ENCODE results near the gene JMJD1C.
"Not testable (repeated sequence)": the region's sequence is repeated elsewhere in the genome, so short reads cannot be mapped to it uniquely, and the experiment has no call there.

The JMJD1C gene, protein sequence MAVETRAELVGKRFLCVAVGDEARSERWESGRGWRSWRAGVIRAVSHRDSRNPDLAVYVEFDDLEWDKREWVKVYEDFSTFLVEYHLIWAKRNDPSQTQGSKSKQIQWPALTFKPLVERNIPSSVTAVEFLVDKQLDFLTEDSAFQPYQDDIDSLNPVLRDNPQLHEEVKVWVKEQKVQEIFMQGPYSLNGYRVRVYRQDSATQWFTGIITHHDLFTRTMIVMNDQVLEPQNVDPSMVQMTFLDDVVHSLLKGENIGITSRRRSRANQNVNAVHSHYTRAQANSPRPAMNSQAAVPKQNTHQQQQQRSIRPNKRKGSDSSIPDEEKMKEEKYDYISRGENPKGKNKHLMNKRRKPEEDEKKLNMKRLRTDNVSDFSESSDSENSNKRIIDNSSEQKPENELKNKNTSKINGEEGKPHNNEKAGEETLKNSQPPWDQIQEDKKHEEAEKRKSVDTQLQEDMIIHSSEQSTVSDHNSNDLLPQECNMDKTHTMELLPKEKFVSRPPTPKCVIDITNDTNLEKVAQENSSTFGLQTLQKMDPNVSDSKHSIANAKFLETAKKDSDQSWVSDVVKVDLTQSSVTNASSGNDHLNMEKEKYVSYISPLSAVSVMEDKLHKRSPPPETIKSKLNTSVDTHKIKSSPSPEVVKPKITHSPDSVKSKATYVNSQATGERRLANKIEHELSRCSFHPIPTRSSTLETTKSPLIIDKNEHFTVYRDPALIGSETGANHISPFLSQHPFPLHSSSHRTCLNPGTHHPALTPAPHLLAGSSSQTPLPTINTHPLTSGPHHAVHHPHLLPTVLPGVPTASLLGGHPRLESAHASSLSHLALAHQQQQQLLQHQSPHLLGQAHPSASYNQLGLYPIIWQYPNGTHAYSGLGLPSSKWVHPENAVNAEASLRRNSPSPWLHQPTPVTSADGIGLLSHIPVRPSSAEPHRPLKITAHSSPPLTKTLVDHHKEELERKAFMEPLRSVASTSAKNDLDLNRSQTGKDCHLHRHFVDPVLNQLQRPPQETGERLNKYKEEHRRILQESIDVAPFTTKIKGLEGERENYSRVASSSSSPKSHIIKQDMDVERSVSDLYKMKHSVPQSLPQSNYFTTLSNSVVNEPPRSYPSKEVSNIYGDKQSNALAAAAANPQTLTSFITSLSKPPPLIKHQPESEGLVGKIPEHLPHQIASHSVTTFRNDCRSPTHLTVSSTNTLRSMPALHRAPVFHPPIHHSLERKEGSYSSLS (N-terminal part only)

DNA sequence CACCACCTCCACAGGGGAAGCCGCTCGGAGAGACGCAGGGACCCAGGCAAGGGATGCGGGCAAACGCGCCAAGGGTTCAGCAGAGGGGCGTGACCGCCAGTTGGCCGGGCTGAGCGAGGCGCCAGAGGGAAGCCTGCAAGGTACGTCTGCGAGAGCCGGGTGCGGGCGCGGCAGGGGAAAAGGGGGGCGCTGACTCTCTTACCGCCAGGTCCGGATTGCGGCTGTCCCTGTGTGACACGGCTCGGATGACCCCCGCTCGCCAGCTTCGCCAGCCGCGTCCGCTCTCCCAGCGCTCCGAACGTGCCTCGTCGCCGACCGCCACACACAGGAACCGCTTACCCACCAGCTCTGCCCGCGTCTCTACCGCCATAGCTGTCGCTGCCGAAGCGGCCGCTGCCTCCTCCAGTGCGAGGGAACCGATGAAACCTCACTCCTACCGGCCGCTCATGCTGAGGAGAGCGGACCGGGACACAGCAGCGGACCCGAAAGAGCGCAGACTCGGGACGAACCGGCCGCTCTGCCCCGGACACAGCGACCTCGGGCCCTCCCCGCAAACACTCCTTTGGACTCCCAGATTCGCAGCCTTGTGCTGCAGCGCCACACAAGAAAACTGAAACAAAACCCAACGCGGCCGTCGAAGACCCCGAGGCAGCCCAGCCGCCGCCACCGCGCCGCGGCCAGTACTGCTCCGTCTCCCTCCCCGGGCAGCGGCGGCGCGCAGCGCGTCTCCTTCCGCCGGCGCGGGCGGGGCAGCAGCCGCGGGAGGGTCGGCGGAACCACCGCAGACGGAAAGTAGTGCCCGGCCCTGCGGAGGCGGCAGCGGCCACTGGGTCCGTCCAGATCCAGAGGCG is at the start of gene JMJD1C:
JMJD1C (minus strand) TSS at position 685 of the 851 bp plus-strand sequence; CDS start at position 370, 315 bp downstream.
- DNase-seq, result peak; percentile 51

- DNase-seq, result no peak
Measured at GRCh38 chr10:63515002-63515763, 49.4 kb upstream of the JMJD1C start.

GRCh38 chr10:63506554-63506953 is 40.8 kb upstream of the JMJD1C start:
- no peak for DNase-seq

DNA sequence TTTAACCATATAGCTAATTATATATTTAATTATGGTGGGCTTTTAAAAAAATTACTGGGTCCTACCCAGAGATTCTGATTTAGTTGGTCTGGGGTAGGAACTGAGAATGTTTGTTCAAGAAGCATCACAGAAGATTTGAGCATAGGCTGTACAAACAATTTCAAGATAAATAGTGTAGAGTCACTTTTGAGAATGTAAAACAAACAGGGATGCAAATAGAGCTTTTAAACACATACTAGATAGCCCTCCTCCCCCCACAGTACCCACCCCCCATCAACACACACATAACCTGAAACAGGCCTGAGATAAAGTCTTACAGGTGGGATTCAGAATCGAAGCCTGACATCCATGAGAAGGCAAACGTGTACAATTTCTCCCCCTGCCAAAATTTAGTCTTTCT is 39.8 kb upstream of the JMJD1C start:
- no peak for DNase-seq

DNA sequence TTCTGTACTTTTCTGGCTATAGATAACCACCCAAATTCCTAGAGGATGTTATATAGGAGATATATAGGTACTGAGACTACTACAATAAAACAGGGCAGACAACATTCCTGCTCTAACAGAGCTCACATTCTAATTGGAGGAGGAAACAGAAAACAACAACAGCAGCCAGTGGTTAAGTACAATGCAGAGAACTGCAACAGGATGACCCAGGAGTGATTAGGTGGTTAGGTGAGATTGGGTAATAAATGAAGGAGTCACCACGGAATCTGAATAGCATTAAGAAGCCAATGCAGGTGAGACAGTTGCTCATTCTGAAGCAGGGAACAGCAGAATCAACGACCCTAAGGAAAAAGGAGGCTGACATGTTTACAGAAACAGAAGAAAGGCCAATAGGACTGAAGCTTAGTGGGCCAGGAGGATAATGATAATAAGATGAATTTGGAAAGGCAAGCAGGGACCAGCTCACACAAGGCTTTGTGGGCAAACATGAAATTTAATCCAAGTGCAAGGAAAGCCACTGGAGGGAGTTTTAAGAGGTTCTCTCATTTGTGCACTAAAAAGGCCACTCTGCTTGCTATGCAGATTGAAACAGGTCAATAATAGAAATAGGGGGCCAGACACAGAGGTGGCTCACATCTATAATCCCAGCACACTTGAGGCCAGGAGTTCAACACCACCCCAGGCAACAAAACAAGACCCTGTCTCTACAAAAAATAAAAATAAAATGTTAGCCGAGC is 38.5 kb upstream of the JMJD1C start:
- no peak for DNase-seq

DNA sequence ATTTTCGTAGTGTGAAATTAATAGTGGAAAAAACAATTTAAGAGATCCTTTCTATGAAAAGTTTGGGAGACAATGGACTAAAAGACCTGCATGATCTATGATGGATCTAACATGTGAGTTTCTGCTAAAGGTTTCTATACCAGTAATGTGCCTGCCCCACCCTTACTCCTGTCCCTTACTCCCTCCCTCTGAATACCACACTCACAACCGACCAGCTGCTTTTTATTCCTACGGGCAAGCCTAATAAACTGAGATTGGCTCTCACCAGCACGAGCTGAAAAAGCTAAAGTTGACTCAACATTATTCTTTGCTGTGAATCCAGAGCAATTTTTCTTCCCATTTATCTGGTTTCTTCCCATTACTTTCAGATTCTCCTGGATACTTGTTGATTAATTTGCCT is 37.6 kb upstream of the JMJD1C start:
- DNase-seq, result no peak

GRCh38 chr10:63502832-63503231 is 37.1 kb upstream of the JMJD1C start:
- no peak for DNase-seq

DNA sequence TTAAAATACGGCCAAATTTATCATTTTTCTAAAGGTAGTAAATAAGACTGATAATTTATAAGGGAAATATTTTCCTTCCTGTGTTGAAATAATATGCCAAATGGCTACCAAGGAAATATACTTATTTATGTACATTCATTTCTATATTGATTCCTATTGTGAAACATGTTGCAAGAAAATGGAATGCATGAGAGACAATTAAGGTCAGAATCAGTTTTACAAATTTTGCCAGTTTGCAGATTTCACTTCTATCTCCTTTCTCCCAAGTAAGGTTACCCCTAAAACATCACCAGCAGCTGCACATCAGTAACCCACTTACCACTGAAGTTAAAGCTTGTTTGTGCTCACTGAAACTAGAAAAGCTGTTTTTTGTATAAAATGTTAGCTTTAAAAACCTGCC is 36.2 kb upstream of the JMJD1C start:
- no peak for DNase-seq

GRCh38 chr10:63500551-63500950 is 34.8 kb upstream of the JMJD1C start:
- DNase-seq, result not testable (repeated sequence)

GRCh38 chr10:63498665-63499064 is 32.9 kb upstream of the JMJD1C start:
- DNase-seq, result no peak

GRCh38 chr10:63497321-63497720 is 31.5 kb upstream of the JMJD1C start:
- DNase-seq, result no peak

DNA sequence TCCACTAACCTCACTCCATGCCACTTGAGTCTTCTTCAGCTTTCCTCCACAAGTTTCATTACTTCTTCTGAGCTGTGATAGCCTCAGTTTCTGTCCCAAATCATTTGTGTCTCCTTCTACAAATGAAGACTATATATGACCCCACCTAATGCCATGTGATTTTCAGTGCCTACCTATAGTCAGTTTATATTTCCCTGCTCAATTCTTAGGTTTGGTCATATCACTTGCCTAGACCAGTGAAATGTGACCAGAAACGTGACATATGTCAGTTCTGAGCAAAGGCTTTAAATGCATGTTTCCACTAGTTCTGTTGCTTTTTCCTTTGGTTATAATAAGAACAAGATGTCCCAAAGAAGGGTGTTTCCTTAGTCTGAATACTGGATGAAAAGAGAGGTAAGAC is 30.8 kb upstream of the JMJD1C start:
- no peak for DNase-seq

DNA sequence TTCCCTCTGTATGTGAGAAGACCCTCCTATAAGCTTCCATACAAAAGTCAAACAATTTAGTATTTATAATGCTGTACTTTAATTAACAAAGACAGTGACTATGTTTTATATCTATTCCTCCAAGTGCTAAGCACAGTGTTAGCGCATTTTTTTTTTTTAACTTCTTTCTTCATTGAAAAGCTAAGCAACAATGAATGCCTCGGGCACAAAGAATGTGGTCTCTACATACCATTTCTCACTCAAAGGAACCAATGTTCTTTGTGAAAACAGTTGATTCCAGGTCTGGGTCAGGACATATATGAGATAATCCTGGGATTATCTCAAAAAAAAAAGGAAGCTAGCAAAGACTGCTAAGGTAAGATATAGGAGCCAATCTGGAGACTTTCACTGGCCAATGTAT is 29.2 kb upstream of the JMJD1C start:
- DNase-seq, result no peak

- DNase-seq, result no peak
Measured at GRCh38 chr10:63493004-63493403, 27.2 kb upstream of the JMJD1C start.

- not testable (repeated sequence) for DNase-seq
Measured at GRCh38 chr10:63492317-63492690, 26.5 kb upstream of the JMJD1C start.

- no peak for DNase-seq
Measured at GRCh38 chr10:63491588-63492316, 26.0 kb upstream of the JMJD1C start.

DNA sequence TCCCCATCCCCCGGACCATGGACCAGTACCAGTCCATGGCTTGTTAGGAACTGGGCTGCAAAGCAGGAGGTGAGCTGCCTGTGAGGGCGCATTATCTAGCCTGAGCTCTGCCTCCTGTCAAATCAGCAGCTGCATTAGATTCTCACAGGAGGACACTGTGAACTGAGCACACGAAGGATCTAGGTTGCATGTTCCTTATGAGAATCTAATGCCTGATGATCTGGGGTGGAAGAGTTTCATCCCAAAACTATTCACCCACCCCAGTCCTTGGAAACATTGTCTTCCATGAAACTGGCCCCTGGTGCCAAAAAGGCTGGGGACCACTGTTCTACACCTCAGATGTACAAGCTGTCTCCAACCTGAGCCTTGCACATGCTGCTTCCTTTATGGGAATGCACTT is 24.1 kb upstream of the JMJD1C start:
- DNase-seq, result no peak

- DNase-seq, result no peak
Measured at GRCh38 chr10:63487990-63488389, 22.2 kb upstream of the JMJD1C start.

- DNase-seq, result no peak
Measured at GRCh38 chr10:63483983-63484382, 18.2 kb upstream of the JMJD1C start.

- DNase-seq, result no peak
Measured at GRCh38 chr10:63481815-63482421, 16.1 kb upstream of the JMJD1C start.
